GM21723 (cell line): ENCODE data around the gene EXOSC2.

Experiments used
- ATAC-seq: cut with Tn5 transposase; IDR thresholded peaks from one replicate; pipeline ENCODE4 v1.9.1; 2021; ENCODE audit warnings: mild to moderate bottlenecking, moderate library complexity; ENCODE audit not compliant: unreplicated experiment

The EXOSC2 gene

DNA sequence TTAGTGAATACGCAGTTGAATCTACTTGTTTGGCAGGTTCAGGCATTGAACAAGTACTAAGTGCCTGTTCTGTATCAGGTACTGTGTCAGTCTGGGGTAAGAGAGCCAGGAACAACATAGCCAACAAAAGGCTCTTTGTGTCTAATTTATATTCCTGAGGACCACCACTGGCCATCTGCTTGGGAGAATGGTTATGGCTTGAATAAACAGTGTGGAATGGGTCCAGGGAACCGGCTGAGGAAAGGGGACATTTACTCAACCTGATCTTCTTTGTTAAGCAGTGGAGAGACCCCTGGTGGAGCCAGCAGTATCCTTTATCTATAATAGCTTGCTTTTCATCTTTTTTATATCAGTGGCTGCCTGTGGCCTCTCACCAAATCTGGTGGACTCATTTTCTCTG is 38.6 kb downstream of the EXOSC2 start:
- ATAC-seq = no peak

DNA sequence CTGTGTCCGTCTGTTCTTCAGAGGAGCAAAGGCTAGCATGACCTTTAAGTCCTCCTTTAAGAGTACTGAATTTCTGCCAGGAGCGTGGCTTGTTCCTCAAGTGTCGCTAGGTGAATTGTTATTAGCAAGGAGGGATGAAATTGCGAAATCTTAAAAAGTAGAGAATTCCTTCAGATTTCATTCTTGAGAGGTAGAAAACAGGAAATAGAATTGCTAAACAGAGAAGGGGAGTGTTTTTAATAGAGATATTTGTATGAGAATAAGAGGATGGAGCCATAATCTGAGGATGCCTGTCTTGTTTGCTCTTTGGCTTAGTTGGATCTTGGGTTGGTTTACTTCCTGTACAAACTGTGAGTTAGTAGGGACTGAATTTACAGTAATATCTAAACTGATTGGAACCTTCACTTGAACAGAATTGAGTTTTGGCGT is 39.2 kb downstream of the EXOSC2 start:
- ATAC-seq = no peak

GRCh38 chr9:130735566-130735965 is 42.0 kb downstream of the EXOSC2 start:
- no peak for ATAC-seq

- no peak for ATAC-seq
Observed at GRCh38 chr9:130736834-130737233, 43.3 kb downstream of the EXOSC2 start.

- no peak for ATAC-seq
Observed at GRCh38 chr9:130738281-130738680, 44.7 kb downstream of the EXOSC2 start.

DNA sequence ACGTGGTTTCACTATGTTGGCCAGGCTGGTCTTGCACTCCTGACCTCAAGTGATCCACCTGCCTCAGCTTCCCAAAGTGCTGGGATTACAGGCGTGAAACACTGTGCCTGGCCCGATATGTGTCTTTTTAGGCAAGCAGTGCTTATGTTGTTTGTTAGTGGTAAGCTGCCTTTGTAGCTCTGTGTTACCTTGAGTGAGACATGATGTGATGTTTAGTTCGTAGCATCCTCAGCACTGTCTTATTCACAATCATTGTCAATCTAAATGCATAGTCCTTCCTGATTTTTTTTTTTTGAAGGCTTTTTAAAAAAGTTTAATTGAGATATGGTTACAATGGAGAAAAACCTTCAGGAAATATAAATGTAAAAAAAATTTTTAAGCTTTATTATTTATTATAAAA is 45.5 kb downstream of the EXOSC2 start:
- no peak for ATAC-seq

- no peak for ATAC-seq
Observed at GRCh38 chr9:130740218-130741023, 46.8 kb downstream of the EXOSC2 start.

GRCh38 chr9:130741024-130741305 is 47.4 kb downstream of the EXOSC2 start:
- ATAC-seq = no peak

GRCh38 chr9:130741831-130742449 is 48.4 kb downstream of the EXOSC2 start:
- ATAC-seq = no peak

DNA sequence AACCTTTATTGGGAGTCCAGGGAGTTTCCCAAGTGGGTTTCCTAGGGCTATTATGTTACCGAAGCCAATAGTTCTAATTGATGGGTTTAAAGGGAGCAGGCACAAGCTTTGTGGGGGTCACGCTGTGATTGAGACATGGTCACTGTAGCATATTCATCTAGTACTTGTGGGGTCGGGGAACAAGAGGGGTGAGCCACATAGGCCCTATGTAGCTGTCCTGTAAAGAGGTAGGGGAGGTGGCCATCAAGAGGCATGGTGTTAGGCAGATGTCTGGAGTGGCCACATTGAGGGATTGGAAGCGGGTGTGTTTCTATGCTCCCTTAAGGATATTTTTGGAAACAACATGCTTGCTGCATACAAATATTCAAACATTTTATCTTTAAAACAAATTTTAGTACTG is 50.1 kb downstream of the EXOSC2 start:
- no peak for ATAC-seq

- ATAC-seq = no peak
Observed at GRCh38 chr9:130745210-130745800, 51.7 kb downstream of the EXOSC2 start.

GRCh38 chr9:130745829-130746228 is 52.2 kb downstream of the EXOSC2 start:
- no peak for ATAC-seq

GRCh38 chr9:130746434-130747212 is 53.0 kb downstream of the EXOSC2 start:
- no peak for ATAC-seq

- no peak for ATAC-seq
Observed at GRCh38 chr9:130751631-130752355, 58.2 kb downstream of the EXOSC2 start.
